K562 (cell line): ENCODE data around the gene LRRC26. TPM values are rescaled to one million over a fixed set of nuclear protein-coding genes. Genes with fewer than 3 reads are reported as not detected.

Experiments
- CREBBP ChIP-seq: IDR thresholded peaks from one replicate; pipeline ENCODE4 v1.6.1; 2012; ENCODE audit warnings: low read depth, mild to moderate bottlenecking, control low read depth, inconsistent platforms, low read length
- MCM5 ChIP-seq: fragments of 450-650 bp; IDR thresholded peaks from 2 replicates; pipeline ENCODE4 v1.6.1; 2016; ENCODE audit warnings: low read depth
- MYC ChIP-seq, 2 experiments: fragments of 250-450 bp in 1 of 2; sonication (Bioruptor Pico) in 1 of 2; IDR thresholded peaks; 2 replicates each; pipeline versions ENCODE4 v1.5.1 to v1.6.1; 2012 to 2021; ENCODE audit warnings: low read depth in 2 of 2, borderline replicate concordance in 1 of 2, improper control_type of control experiment in 1 of 2, low read length in 1 of 2, mild to moderate bottlenecking in 1 of 2, moderate library complexity in 1 of 2
- NONO ChIP-seq, 2 experiments: fragments of 200-400 bp in 1 of 2; fragments of 450-650 bp in 1 of 2; formaldehyde crosslinking in 1 of 2; IDR thresholded peaks; 2 replicates each; pipeline ENCODE4 v1.6.1; 2017; ENCODE audit warnings: low read depth in 2 of 2, mild to moderate bottlenecking in 2 of 2, moderate library complexity in 2 of 2, low read length in 1 of 2
- PHF20 ChIP-seq: fragments of 450-650 bp; IDR thresholded peaks from 2 replicates; pipeline ENCODE4 v1.6.1; 2018; ENCODE audit not compliant: partially characterized antibody
- PHF8 ChIP-seq: fragments of 200-600 bp; sonication (generic); IDR thresholded peaks from 2 replicates; pipeline ENCODE4 v1.6.1; 2012; ENCODE audit warnings: mixed run types, mild to moderate bottlenecking, inconsistent platforms, low read length, moderate library complexity, borderline replicate concordance
- PHTF2 ChIP-seq: fragments of 250-450 bp; sonication (Bioruptor Pico); IDR thresholded peaks from 2 replicates; pipeline ENCODE4 v1.5.0; 2021; ENCODE audit warnings: mild to moderate bottlenecking
- RBM34 ChIP-seq: fragments of 200-400 bp; formaldehyde crosslinking; IDR thresholded peaks from 2 replicates; pipeline ENCODE4 v1.6.1; 2018; ENCODE audit warnings: low read length, borderline replicate concordance; ENCODE audit not compliant: insufficient read depth
- SMAD4 ChIP-seq: fragments of 250-450 bp; sonication (Bioruptor Pico); conservative IDR thresholded peaks from 2 replicates; pipeline ENCODE4 v1.8.0; 2021; ENCODE audit warnings: inconsistent platforms, mild to moderate bottlenecking, moderate library complexity
- SMC3 ChIP-seq: conservative IDR thresholded peaks from 2 replicates; pipeline ENCODE4 v1.6.1; 2011; ENCODE audit warnings: low read depth, low read length, improper control_type of control experiment; ENCODE audit not compliant: insufficient read depth
- TOE1 ChIP-seq, 2 experiments: fragments of 450-650 bp in 1 of 2; sonication (generic) in 1 of 2; formaldehyde crosslinking in 1 of 2; IDR thresholded peaks; 2 replicates each; pipeline versions ENCODE4 v1.7.1 to v1.8.0; 2016 to 2022; ENCODE audit warnings: borderline replicate concordance in 2 of 2, mild to moderate bottlenecking in 2 of 2, antibody characterized with exemption in 1 of 2, inconsistent platforms in 1 of 2, low read depth in 1 of 2, missing genetic modification reagents in 1 of 2, moderate library complexity in 1 of 2
- ZEB2 ChIP-seq: fragments of 450-650 bp; IDR thresholded peaks from 2 replicates; pipeline ENCODE4 v1.6.1; 2016
- ZNF140 ChIP-seq: fragments of 250-450 bp; sonication (Bioruptor Pico); IDR thresholded peaks from 2 replicates; pipeline ENCODE4 v1.8.0; 2021; ENCODE audit warnings: moderate library complexity, mild to moderate bottlenecking, inconsistent platforms
- ZNF695 ChIP-seq: fragments of 450-650 bp; formaldehyde crosslinking; IDR thresholded peaks from 2 replicates; pipeline ENCODE4 v1.4.0; 2020; ENCODE audit warnings: mild to moderate bottlenecking, moderate library complexity
- ZNF75A ChIP-seq: fragments of 450-650 bp; formaldehyde crosslinking; IDR thresholded peaks from 2 replicates; pipeline ENCODE4 v1.4.0; 2020; ENCODE audit warnings: mild to moderate bottlenecking
- ZNF79 ChIP-seq: fragments of 250-450 bp; sonication (Bioruptor Pico); IDR thresholded peaks from 2 replicates; pipeline ENCODE4 v1.4.0; 2020; ENCODE audit warnings: low read depth, mild to moderate bottlenecking, moderate library complexity
- ZSCAN32 ChIP-seq: fragments of 450-650 bp; formaldehyde crosslinking; IDR thresholded peaks from 2 replicates; pipeline ENCODE4 v1.4.0; 2020; ENCODE audit warnings: mild to moderate bottlenecking, moderate library complexity
- polyA plus RNA-seq, 8 experiments: library from polyadenylated mRNA; depleted of rRNA in 4 of 8; stranded (reverse) in 5 of 8; unstranded in 3 of 8; fragments of >200 nt; fragmentation: Nextera tagmentation in 2 of 8; fragmentation: Illumina TruSeq in 1 of 8; extraction: Ambion mirVana in 2 of 8; extraction: Trizol in 1 of 8; gene quantifications; 2 replicates each; pipeline versions ENCODE4 v1.2.1 to v1.2.3, GENCODE V29; 2011 to 2014; ENCODE audit warnings: inconsistent platforms in 1 of 8, missing spikeins in 1 of 8
- total RNA-seq, 7 experiments: library from RNA; depleted of rRNA in 6 of 7; stranded (reverse); fragments of >200 nt in 6 of 7; fragmentation: Illumina TruSeq in 2 of 7; extraction: Trizol in 2 of 7; gene quantifications; 2 replicates each; pipeline versions ENCODE4 v1.2.1 to v1.2.3, GENCODE V29; 2011 to 2021; ENCODE audit warnings: low replicate concordance in 1 of 7
- TF ChIP-seq, protein P1 (sequence below): fragments of 450-650 bp; formaldehyde crosslinking; IDR thresholded peaks from 2 replicates; pipeline ENCODE4 v1.4.0; 2022; ENCODE audit warnings: missing genetic modification characterization

The LRRC26 gene
- total and polyA plus RNA-seq, 9 of the 15 experiments (the other 6 are each of a cell fraction or from before 2014, with no cell fraction given), result not detected

DNA sequence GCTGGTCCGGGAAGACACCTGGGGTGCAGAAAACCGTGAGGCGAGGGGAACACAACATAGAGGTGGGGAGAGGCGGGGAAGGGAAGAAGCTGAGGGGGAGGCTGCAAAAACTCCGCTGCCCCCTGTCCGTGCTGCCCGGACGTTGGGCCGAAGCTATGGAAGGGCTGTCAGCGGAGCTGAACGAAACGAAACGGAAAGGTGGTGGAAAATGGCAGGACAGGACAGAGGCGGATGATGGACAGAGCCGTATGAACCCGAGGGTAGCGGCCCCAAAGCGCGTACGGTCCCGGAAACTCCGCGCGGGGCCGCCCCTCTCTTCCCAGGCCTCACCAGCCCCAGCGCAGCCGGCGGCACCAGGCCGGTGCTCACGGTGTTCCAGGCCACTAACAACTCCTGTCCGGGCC, 18.2 kb upstream of the LRRC26 start (continued):
- TF ChIP-seq CREBBP (no peak), MCM5 (no peak), NONO (IDR thresholded peaks at IDR 0.05; ENCODE audit: low read depth in 2 of 2, low read length in 1 of 2) (no peak; a peak in 1 of 4 replicates), SMAD4 (CRISPR knock-in tag) (no peak), MYC (IDR thresholded peaks at IDR 0.05; ENCODE audit: low read depth, low read length) (no peak), MYC (CRISPR knock-in tag; IDR thresholded peaks at IDR 0.05; ENCODE audit: borderline replicate concordance, low read depth) (peak; percentile 36; the same call in 1 of the 2 replicates), TOE1 (IDR thresholded peaks at IDR 0.05; ENCODE audit: borderline replicate concordance) (peak; percentile 55; the same call in 1 of the 2 replicates), TOE1 (CRISPR knock-in tag; IDR thresholded peaks at IDR 0.05; ENCODE audit: borderline replicate concordance, low read depth) (no peak), PHF8 (peak; percentile 86), PHTF2 (no peak), ZNF140 (CRISPR knock-in tag) (no peak), ZEB2 (no peak), ZNF79 (CRISPR knock-in tag) (no peak), ZNF695 (no peak), RBM34 (no peak), SMC3 (no peak), ZNF75A (no peak), ZSCAN32 (CRISPR knock-in tag) (no peak), PHF20 (no peak)
- TF ChIP-seq, protein P1, sequence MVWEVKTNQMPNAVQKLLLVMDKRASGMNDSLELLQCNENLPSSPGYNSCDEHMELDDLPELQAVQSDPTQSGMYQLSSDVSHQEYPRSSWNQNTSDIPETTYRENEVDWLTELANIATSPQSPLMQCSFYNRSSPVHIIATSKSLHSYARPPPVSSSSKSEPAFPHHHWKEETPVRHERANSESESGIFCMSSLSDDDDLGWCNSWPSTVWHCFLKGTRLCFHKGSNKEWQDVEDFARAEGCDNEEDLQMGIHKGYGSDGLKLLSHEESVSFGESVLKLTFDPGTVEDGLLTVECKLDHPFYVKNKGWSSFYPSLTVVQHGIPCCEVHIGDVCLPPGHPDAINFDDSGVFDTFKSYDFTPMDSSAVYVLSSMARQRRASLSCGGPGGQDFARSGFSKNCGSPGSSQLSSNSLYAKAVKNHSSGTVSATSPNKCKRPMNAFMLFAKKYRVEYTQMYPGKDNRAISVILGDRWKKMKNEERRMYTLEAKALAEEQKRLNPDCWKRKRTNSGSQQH, result 0 out of 2 replicates have a peak, but pooled peaks have one; percentile 44
